ENCODE data around the gene MCM7. TPM values are rescaled to one million over a fixed set of nuclear protein-coding genes. Genes with fewer than 3 reads are reported as not detected.

MCM7 gene
- total and polyA plus RNA-seq, 2 of the 4 experiments (the other 2 are of a cell fraction): 104 to 137 TPM

- dilution Hi-C loops (cut with HindIII; ENCODE audit: low sequenced_read_pairs, unreplicated experiment): no loop called here
- peaks cover 68% of the 10 kb centered on the region for H3K36me3 ChIP-seq (ENCODE audit: control insufficient read depth, insufficient read depth, low read length)
- no TSS peak for BruUV-seq (replicated peaks)
Observed at GRCh38 chr7:100107890-100108289, 6.7 kb upstream of the MCM7 start.

More at GRCh38 chr7:100107890-100108289, 6.7 kb upstream of the MCM7 start:
- no peak for ATAC-seq (ENCODE audit: low read depth)
- Histone ChIP-seq H3K23ac (ENCODE audit: low read depth, low read length) (no peak overlapping the region), H3K4me2 (ENCODE audit: low read depth, low read length) (no peak overlapping the region), H3K27me3 (ENCODE audit: control insufficient read depth, insufficient read depth, low read length) (no peaks in the 10 kb centered on the region), H2BK5ac (ENCODE audit: low read depth, low read length, poor library complexity, severe bottlenecking) (no peak overlapping the region), H2AFZ (replicated peaks; ENCODE audit: low read length, poor library complexity) (no peak overlapping the region), H2AK9ac (replicated peaks; ENCODE audit: low read depth, low read length, poor library complexity) (no peak overlapping the region), H3K18ac (ENCODE audit: low read depth, low read length) (no peak overlapping the region), H3K56ac (ENCODE audit: extremely low read depth, insufficient read depth, low read length) (no peak overlapping the region), H2BK20ac (ENCODE audit: low read depth, low read length) (no peak overlapping the region), H3K9ac (ENCODE audit: low read depth, low read length) (no peak overlapping the region), H3K79me1 (ENCODE audit: low read depth in 1 of 2, low read length in 2 of 2) (peaks cover 0 to 11% of the 10 kb centered on the region in 2 experiments; a peak in 2 of 4 replicates), H3K4me3 (ENCODE audit: insufficient read depth, low read depth, low read length) (no peak overlapping the region), H4K20me1 (ENCODE audit: insufficient read depth, low read length) (peaks cover 3% of the 10 kb centered on the region; the same call in 1 of the 2 replicates), H3K9me1 (ENCODE audit: insufficient read depth, low read length) (no peaks in the 10 kb centered on the region), H3K4ac (ENCODE audit: low read depth, low read length) (no peak overlapping the region), H3K14ac (replicated peaks; ENCODE audit: low read depth, low read length) (no peak overlapping the region), H4K8ac (ENCODE audit: low read depth in 2 of 2, low read length in 2 of 2) (no peak overlapping the region), H2BK15ac (ENCODE audit: low read depth, low read length) (no peak overlapping the region), H4K91ac (ENCODE audit: insufficient read depth, low read depth, low read length) (no peak overlapping the region), H3K27ac (ENCODE audit: insufficient read depth, low read length) (no peak overlapping the region), H2AK5ac (ENCODE audit: low read depth, low read length) (no peak overlapping the region), H3K9me3 (ENCODE audit: control insufficient read depth, insufficient read depth, low read length) (no peaks in the 10 kb centered on the region), H3K4me1 (ENCODE audit: control insufficient read depth, insufficient read depth, low read length) (peaks cover 2% of the 10 kb centered on the region; the same call in 1 of the 2 replicates), H2BK120ac (ENCODE audit: low read depth, low read length) (no peak overlapping the region), H4K5ac (ENCODE audit: low read depth, low read length) (no peak overlapping the region)
- DNase-seq: no peak
- in situ Hi-C loops (cut with MboI; ENCODE audit: low sequenced_read_pairs) (no loop called here), intact Hi-C loops (cut with micrococcal nuclease) (no loop called here)
- POLR2A ChIA-PET (ENCODE audit: unreplicated experiment): no interaction called here
- TF ChIP-seq MXI1 (IDR thresholded peaks at IDR 0.05; ENCODE audit: borderline replicate concordance, low read depth, low read length) (no peak), RCOR1 (IDR thresholded peaks at IDR 0.05; ENCODE audit: insufficient replicate concordance, low read length) (no peak), POLR2A (IDR thresholded peaks at IDR 0.05; ENCODE audit: low read depth, low read length) (no peak), USF2 (IDR thresholded peaks at IDR 0.05; ENCODE audit: low read depth, low read length) (no peak), NFE2L2 (IDR thresholded peaks at IDR 0.05; ENCODE audit: low read depth, low read length) (no peak), MAFK (IDR thresholded peaks at IDR 0.05; ENCODE audit: low read depth, low read length) (no peak), FOS (IDR thresholded peaks at IDR 0.05; ENCODE audit: low read depth, low read length) (no peak), SMC3 (IDR thresholded peaks at IDR 0.05; ENCODE audit: low read depth, low read length) (no peak), RAD21 (IDR thresholded peaks at IDR 0.05; ENCODE audit: low read length) (no peak), ELK1 (IDR thresholded peaks at IDR 0.05; ENCODE audit: borderline replicate concordance, low read depth, low read length) (no peak), RFX5 (IDR thresholded peaks at IDR 0.05; ENCODE audit: low read depth, low read length) (no peak), BHLHE40 (IDR thresholded peaks at IDR 0.05; ENCODE audit: low read depth, low read length) (no peak), CHD1 (IDR thresholded peaks at IDR 0.05; ENCODE audit: low read depth, low read length) (no peak), CEBPB (IDR thresholded peaks at IDR 0.05; ENCODE audit: low read depth, low read length) (no peak), MAZ (IDR thresholded peaks at IDR 0.05; ENCODE audit: borderline replicate concordance, low read depth, low read length) (no peak)
- TF ChIP-seq, protein P1, sequence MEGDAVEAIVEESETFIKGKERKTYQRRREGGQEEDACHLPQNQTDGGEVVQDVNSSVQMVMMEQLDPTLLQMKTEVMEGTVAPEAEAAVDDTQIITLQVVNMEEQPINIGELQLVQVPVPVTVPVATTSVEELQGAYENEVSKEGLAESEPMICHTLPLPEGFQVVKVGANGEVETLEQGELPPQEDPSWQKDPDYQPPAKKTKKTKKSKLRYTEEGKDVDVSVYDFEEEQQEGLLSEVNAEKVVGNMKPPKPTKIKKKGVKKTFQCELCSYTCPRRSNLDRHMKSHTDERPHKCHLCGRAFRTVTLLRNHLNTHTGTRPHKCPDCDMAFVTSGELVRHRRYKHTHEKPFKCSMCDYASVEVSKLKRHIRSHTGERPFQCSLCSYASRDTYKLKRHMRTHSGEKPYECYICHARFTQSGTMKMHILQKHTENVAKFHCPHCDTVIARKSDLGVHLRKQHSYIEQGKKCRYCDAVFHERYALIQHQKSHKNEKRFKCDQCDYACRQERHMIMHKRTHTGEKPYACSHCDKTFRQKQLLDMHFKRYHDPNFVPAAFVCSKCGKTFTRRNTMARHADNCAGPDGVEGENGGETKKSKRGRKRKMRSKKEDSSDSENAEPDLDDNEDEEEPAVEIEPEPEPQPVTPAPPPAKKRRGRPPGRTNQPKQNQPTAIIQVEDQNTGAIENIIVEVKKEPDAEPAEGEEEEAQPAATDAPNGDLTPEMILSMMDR (conservative IDR thresholded peaks at IDR 0.05; ENCODE audit: low read depth, low read length): no peak
- CTCF ChIA-PET: no interaction called here
- WGBS, 2 experiments (ENCODE audit: extremely low coverage in 2 of 2, insufficient read length in 1 of 2): 60% methylated on average over 3 of the region's 11 CpGs; no CpG with 5 or more reads in 1 of the 2 experiments
